Measurements from ENCODE around the gene FTCD. TPM values are rescaled to one million over a fixed set of nuclear protein-coding genes. Genes with fewer than 3 reads are reported as not detected.
A peak's percentile ranks its signal among the peaks of the same experiment; 100 is the strongest.

FTCD gene
- total RNA-seq, 1 donor, result 0.36 TPM

DNA sequence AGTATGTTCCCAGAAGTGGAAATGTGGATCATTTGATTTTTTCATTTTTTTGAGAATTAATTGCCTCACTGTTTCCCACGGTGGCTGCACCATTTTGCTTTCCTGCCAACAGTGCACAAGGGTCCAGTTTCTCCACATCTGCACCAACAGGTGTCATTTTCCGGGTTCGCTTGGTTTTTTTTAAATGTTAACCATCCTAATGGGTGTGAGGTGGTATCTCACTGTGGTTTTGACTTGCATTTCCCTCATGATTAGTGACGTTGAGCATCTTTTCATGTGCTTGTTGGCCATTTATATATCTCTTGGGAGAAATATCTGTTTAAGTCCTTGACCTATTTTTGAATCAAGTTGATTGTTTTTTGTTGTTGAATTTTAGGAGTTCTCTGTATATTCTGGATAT lies 54.5 kb downstream of the FTCD start:
- no peak for DNase-seq (ENCODE audit: insufficient read length, low spot score, missing footprints)
- peaks cover 88% of the 10 kb centered on the region for H3K79me2 ChIP-seq (ENCODE audit: insufficient read depth, low read length)
- peaks cover 38% of the 10 kb centered on the region for H3K36me3 ChIP-seq (ENCODE audit: insufficient read depth, low read length)
- peak overlapping the region; percentile 86 for H3K4me3 ChIP-seq (ENCODE audit: insufficient read depth, low read length)
- H3K4me1 ChIP-seq (ENCODE audit: insufficient read depth, low read length), result peaks cover 38% of the 10 kb centered on the region
- H3K4me2 ChIP-seq (ENCODE audit: insufficient read depth, low read length), result peak overlapping the region; percentile 76
- TF ChIP-seq CTCF (IDR thresholded peaks at IDR 0.05; ENCODE audit: extremely low read depth, low read depth, low read length), result no peak
- no peaks in the 10 kb centered on the region for H3K27me3 ChIP-seq (ENCODE audit: insufficient read depth, low read length)
- H4K20me1 ChIP-seq (ENCODE audit: insufficient read depth, low read length), result peaks cover 48% of the 10 kb centered on the region
- H3K27ac ChIP-seq (ENCODE audit: low read depth, low read length), result peak overlapping the region; percentile 74
- no peaks in the 10 kb centered on the region for H3K9me3 ChIP-seq (ENCODE audit: low read depth, low read length)
- no peak overlapping the region for H2AFZ ChIP-seq (ENCODE audit: low read length)

GRCh38 chr21:46100426-46100825 lies 55.0 kb downstream of the FTCD start:
- H3K79me2 ChIP-seq (ENCODE audit: insufficient read depth, low read length), result peaks cover 84% of the 10 kb centered on the region
- peak overlapping the region; percentile 76 for H3K4me2 ChIP-seq (ENCODE audit: insufficient read depth, low read length)
- H3K27ac ChIP-seq (ENCODE audit: low read depth, low read length), result peak overlapping the region; percentile 74
- H4K20me1 ChIP-seq (ENCODE audit: insufficient read depth, low read length), result peaks cover 43% of the 10 kb centered on the region
- peaks cover 37% of the 10 kb centered on the region for H3K36me3 ChIP-seq (ENCODE audit: insufficient read depth, low read length)
- H2AFZ ChIP-seq (ENCODE audit: low read length), result no peak overlapping the region
- peak; percentile 90 for DNase-seq (ENCODE audit: insufficient read length, low spot score, missing footprints)
- peaks cover 38% of the 10 kb centered on the region for H3K4me1 ChIP-seq (ENCODE audit: insufficient read depth, low read length)
- no peaks in the 10 kb centered on the region for H3K9me3 ChIP-seq (ENCODE audit: low read depth, low read length)
- TF ChIP-seq CTCF (IDR thresholded peaks at IDR 0.05; ENCODE audit: extremely low read depth, low read depth, low read length), result no peak
- H3K27me3 ChIP-seq (ENCODE audit: insufficient read depth, low read length), result no peaks in the 10 kb centered on the region
- peak overlapping the region; percentile 86 for H3K4me3 ChIP-seq (ENCODE audit: insufficient read depth, low read length)

DNA sequence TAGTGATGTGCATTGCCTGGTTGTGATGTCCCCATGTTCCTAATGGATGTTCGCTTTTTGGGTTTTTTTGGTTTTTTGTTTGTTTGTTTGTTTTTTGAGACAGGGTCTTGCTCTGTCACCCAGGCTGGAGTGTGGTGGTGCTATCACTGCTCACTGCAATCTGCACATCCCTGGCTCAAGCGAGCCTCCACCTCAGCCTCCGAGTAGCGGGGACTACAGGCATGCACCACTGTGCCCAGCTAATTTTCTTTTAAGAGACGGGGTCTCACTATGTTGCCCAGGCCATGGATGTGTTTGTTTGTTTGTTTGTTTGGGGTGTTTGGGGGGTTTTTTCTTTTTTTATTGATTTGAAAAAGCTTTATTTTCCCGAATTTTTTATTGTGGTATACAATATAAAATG lies 55.4 kb downstream of the FTCD start:
- Histone ChIP-seq H4K20me1 (ENCODE audit: insufficient read depth, low read length) (peaks cover 40% of the 10 kb centered on the region), H3K4me1 (ENCODE audit: insufficient read depth, low read length) (peaks cover 38% of the 10 kb centered on the region), H3K27ac (ENCODE audit: low read depth, low read length) (peak overlapping the region; percentile 74), H3K79me2 (ENCODE audit: insufficient read depth, low read length) (peaks cover 80% of the 10 kb centered on the region), H3K36me3 (ENCODE audit: insufficient read depth, low read length) (peaks cover 37% of the 10 kb centered on the region), H3K4me2 (ENCODE audit: insufficient read depth, low read length) (peak overlapping the region; percentile 76), H3K9me3 (ENCODE audit: low read depth, low read length) (no peaks in the 10 kb centered on the region), H3K27me3 (ENCODE audit: insufficient read depth, low read length) (no peaks in the 10 kb centered on the region), H2AFZ (ENCODE audit: low read length) (no peak overlapping the region), H3K4me3 (ENCODE audit: insufficient read depth, low read length) (peak overlapping the region; percentile 86)
- no peak for TF ChIP-seq CTCF (IDR thresholded peaks at IDR 0.05; ENCODE audit: extremely low read depth, low read depth, low read length)
- no peak for DNase-seq (ENCODE audit: insufficient read length, low spot score, missing footprints)

DNA sequence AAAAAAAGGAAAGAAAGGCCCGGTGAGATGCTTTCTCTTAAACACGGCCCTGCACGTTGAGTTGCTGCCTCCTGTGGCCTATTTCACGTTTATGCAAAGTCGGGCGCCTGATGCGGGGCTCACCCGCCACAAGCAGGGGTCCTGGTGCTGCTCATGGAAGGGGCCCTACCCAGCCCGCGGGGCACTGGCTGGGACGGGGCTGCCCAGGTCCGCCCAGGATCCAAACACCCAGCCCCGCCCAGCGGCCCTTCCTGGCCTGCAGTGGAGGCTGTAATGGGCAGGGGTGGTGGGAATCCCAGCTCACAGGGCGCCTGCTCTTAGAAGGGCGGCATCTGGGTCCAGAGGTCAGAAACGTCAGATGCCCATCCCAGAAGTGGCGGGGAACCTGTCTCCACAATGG lies 55.9 kb downstream of the FTCD start:
- DNase-seq (ENCODE audit: insufficient read length, low spot score, missing footprints), result peak; percentile 92
- H3K79me2 ChIP-seq (ENCODE audit: insufficient read depth, low read length), result peaks cover 74% of the 10 kb centered on the region

More for the DNA sequence above, 55.9 kb downstream of the FTCD start:
- peak overlapping the region; percentile 76 for H3K4me2 ChIP-seq (ENCODE audit: insufficient read depth, low read length)
- H3K4me1 ChIP-seq (ENCODE audit: insufficient read depth, low read length), result peaks cover 34% of the 10 kb centered on the region
- peak overlapping the region; percentile 74 for H3K27ac ChIP-seq (ENCODE audit: low read depth, low read length)
- H3K9me3 ChIP-seq (ENCODE audit: low read depth, low read length), result no peaks in the 10 kb centered on the region
- H3K4me3 ChIP-seq (ENCODE audit: insufficient read depth, low read length), result peak overlapping the region; percentile 86
- TF ChIP-seq CTCF (IDR thresholded peaks at IDR 0.05; ENCODE audit: extremely low read depth, low read depth, low read length), result no peak
- peaks cover 32% of the 10 kb centered on the region for H3K36me3 ChIP-seq (ENCODE audit: insufficient read depth, low read length)
- peaks cover 36% of the 10 kb centered on the region for H4K20me1 ChIP-seq (ENCODE audit: insufficient read depth, low read length)
- no peak overlapping the region for H2AFZ ChIP-seq (ENCODE audit: low read length)
- no peaks in the 10 kb centered on the region for H3K27me3 ChIP-seq (ENCODE audit: insufficient read depth, low read length)
